ENCODE results near the gene OR52R1. TPM values are rescaled to one million over a fixed set of nuclear protein-coding genes. Genes with fewer than 3 reads are reported as not detected.
"Not testable (repeated sequence)": the region's sequence is repeated elsewhere in the genome, so short reads cannot be mapped to it uniquely, and the experiment has no call there.

The OR52R1 gene
- not detected in 2 replicates for total RNA-seq

DNA sequence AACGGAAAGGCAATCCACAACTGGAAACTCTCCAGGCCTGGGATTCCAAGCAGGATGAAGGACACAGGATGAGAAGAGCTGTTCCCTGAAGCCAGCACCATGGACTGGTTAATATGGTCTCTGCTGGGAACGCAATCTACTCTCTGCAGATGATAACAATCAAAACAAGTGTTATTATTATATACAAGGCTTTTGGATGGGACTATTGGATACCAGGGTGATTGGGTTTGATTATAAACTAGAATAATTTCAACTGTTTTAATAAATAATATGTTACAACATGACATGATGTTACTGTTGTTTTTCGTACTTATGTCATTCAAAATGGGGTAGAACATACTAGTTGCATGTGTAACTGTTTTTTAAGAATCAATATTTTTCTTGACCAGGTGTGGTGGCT, at the start of gene OR52R1:
OR52R1 (minus strand) TSS at position 101 of the 400 bp plus-strand sequence; CDS start at position 101, 0 bp downstream.
- no peak for DNase-seq (ENCODE audit: low read depth, low spot score)

DNA sequence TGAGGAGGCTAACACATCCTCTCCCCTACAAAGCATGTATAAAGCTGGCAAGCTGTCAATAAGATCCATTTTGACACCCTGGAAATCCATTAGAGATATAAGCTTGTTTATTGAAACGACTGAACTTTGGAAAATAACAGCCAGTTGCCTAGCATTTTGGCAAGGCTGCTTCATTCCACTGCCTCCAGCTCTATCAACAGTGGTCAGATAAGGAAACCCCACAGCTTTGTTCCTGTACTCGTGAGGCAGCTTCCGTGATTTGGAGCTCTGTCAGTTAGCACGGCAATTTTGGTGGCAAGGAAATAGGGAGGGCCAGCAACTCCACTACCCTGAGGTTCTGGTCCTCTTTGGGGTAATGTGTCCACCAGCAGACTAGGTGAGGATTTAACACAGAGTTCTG, 46.9 kb upstream of the OR52R1 start:
- no peak for DNase-seq (ENCODE audit: low read depth, low spot score)

DNA sequence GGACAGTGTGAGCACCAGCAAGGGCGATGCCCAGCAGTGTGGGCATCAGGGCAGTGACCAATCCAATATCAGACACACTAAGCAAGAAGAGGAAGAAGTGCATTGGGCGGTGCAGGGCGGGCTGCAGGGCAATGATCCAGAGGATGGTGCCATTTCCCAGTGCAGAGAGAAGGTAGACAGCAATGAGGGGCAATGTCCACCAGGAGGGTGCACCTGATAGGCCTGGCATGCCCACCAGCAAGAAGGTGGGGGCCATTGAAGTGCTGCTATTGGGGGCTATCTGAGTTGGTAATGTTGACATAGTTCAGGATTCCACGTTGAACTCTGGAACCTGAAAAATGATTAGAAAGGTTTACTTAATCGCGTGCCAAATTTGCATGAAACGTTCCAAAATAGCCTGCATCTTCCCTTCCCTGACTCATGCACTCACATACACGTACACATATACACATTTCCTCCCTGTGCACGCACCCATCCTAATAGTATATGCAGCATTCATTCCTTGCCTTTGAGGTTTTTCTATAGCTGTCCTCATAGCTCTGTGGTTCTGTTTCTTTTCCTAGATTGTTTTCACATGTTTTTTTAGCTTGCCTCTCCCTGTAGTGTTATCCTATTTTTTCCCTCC, 44.8 kb upstream of the OR52R1 start, which contains the start of gene OR51S1:
OR51S1 (minus strand) TSS at position 301 of the 625 bp plus-strand sequence; CDS start at position 301, 0 bp downstream.
- DNase-seq (ENCODE audit: low read depth, low spot score): no peak

DNA sequence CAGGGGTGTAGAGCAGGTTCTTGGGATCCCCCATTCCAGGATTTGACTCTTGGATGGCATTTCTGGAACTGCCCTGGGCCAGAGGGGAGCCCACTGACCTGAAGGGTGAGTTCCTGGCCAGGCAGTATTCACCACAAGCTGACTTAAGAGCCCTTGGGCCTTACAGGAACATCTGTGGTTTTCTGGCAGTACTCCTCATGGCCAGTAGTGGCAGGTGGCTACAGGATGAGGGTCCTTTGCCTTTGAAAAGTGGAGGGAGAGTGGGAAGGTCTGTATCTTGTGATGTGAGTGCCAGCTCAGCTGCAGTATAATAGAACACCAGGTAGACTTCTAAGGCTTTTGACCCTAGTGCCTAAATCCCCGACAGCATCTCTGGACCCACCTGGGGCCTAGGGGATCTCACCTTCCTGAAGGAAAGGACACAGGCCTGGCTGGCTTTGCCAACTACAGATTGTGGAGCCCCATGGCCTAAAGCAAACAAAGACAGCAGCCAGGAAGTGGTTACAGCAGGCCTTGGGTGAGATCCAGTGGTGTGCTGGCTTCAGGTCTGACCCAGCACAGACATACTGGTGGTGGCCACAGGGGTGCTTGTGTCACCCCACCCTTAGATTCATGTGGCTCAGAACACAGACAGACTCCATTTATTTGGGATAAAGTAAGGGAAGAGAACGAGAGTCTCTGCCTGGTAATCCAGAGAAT, 35.8 kb upstream of the OR52R1 start:
- no peak for DNase-seq (ENCODE audit: low read depth, low spot score)

DNA sequence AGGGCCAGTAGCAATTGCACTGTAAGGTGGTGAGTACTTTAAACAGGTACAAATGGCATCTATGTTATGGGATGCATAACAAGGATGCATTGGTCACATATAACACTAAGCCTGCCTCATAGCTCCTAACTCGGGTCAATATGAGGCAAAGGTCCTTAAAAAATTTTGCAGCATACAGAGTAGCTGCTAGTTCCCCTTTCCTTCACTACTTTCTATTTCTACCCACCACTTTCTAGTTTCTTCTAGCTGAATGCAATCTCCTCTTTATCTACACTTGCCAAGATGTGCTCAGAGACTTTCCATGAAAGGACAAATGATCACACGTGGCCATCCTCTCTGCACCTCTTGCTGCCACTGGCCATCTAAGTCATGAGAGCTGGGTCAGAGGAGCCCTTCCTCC, 26.7 kb upstream of the OR52R1 start:
- no peak for DNase-seq (ENCODE audit: low read depth, low spot score)

DNA sequence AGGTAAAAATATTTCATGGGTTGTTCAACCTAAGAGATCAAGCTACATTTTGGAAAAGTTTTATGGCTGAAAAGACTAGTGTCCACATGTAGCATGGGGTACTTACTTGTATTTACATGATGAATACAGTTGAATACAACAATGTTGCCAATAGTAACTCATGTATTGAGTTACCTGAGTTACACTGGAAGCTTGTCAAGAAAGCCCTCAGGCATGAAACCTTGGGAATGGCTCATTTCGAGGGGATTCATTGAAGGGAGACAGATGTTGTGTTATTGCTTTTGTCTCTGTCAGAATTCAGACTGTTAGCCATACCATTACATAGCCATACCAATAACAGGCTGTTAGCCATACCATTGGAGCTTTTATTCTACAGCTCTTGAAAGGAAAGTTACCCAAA, 26.2 kb upstream of the OR52R1 start:
- no peak for DNase-seq (ENCODE audit: low read depth, low spot score)

DNA sequence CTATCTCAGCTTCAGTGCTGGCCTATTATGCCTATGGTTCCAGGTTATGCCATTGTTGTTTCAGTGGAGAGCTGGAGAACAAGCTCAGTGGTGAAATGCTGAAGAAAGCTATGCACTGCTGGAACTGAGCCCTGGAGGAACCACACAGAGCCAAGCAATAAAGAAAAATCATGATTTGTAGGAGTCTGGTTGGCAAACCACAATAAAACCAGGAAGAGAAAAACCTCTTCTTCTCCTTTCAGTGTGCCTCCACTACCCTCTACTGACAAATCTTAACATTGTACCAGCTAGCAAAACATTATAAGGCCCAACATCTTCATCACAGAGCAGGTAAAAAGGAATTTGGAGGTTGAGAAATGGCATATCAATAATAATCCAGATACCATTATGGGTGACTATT, 22.2 kb upstream of the OR52R1 start:
- DNase-seq (ENCODE audit: low read depth, low spot score): no peak

DNA sequence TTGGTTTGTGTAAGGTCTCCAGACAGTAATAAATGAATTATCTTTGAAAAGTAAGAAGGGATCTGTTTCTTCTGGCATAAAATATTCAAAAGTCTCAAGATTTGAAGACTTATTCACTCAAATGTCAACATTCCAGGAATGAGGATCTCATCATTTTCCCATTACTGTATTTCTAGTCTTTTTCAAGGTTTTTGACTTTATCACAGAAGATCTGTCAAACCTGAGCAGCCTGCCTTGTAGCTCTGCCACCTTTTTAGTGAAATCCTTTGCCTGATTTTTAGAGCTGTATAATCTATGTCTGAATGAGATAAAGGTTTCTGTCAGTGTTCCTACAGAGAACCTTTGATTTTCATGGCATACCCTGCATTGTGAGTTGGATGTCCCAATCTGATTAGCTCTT, 21.0 kb upstream of the OR52R1 start:
- no peak for DNase-seq (ENCODE audit: low read depth, low spot score)

DNA sequence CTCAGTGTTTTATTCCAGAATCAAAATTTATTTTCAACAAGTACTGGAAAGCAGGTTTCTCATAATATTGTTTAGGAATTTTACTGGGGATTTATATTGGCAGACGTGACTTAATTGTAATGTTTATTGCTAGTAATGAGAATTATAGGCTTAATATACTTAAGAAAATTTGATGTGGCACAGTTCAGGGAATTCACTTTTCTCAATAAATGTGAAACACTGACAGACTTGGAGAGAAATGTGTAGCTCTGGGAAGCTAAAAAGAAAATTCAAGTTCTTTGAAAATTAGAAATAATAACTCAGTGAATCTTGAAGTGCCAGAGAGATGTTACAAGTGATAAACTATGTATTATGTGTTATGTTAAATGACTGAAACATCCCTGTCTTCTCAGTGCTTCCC, 16.8 kb upstream of the OR52R1 start, which contains the start of gene OR51F2:
OR51F2 (plus strand) TSS at position 301 of the 400 bp plus-strand sequence. CDS start 101 bp downstream, outside the sequence.
- no peak for DNase-seq (ENCODE audit: low read depth, low spot score)

DNA sequence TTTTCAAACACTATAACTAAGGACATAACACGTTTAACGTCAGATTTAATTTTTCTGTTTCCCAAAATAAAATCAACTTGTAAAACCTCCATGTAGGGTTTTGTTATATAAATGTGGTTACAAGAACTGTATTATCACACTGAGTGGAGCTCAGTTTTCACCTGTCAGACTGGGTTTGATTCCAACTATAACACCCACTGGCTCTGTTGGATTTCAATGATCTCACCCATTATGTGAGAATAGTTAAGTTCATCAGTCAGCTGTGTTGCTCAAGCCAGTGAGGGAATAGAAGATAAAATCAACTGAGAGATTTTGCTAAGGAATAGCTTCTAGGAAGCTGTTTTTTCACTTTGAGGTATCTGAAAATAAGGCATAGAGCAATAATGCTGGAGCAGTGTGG, 5.1 kb upstream of the OR52R1 start:
- DNase-seq (ENCODE audit: low read depth, low spot score): no peak

DNA sequence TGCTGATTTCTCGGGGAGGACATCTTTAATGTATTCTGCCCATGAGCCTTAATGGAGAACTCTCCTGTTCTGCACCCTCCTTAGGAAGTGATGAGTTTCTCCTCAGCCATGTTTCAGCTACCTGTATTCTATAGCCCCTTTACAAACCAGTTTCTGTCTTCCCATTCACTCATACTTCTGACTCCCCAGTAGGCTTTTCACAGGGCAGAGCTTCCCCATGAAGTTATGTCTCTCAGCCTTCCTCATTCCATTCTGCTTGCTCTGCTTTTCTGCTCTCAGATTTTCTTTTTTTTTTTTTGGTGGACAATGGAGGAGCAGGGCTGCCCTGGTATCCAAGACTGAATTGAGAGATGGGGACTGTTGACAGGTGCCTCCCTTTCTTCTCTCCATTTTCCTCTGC, 4.3 kb upstream of the OR52R1 start:
- DNase-seq (ENCODE audit: low read depth, low spot score): no peak

DNA sequence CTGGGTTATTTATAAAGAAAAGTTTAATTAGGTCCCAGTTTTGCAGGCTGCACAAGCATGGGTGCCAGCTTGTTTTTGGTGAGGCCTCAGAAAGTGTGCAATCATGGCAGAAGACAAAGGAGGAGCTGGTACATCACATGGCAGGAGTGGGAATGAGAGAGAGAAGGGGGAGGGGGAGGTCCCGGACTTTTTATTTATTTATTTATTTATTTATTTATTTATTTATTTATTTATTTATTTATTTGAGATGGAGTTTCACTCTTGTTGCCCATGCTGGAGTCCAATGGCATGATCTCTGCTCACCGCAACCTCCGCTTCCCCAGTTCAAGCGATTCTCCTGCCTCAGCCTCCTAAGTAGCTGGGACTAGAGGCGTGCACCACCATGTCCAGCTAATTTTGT, 2.9 kb downstream of the OR52R1 start:
- DNase-seq (ENCODE audit: low read depth, low spot score): not testable (repeated sequence)

DNA sequence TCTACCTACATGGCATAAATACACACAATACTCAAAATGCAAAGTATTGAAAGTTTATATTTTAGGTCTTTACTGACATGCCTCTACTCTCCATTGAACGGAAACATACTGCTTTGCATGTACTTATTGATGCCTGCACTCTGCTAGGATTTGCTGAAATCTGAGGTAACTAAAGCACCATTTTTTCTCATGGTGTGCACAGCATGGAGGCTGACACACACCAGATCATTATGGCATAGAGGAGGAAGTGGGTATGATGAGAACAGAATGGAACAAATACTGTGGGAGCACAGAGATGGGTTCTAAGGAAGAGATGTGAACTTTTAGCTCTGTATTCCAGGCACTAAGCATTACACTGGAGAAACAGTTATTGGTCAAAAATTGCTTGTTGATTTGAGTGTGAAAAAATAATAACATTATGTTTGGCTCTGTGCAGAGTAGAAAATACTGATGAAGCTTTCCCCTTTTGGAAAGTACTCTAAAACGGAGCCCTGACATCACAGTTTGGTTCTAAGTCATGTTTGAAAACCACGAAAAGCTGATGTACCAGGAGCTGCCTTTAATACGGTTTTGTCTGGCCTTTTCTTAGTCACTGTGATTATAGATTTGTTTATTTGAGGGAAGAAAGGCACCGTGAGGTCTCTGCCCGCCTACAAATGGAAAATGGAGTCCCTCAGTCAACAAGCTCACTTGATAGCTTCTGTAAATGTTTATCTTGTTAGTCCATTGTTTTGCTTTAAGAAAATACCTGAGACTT, 5.6 kb downstream of the OR52R1 start:
- no peak for DNase-seq (ENCODE audit: low read depth, low spot score)

DNA sequence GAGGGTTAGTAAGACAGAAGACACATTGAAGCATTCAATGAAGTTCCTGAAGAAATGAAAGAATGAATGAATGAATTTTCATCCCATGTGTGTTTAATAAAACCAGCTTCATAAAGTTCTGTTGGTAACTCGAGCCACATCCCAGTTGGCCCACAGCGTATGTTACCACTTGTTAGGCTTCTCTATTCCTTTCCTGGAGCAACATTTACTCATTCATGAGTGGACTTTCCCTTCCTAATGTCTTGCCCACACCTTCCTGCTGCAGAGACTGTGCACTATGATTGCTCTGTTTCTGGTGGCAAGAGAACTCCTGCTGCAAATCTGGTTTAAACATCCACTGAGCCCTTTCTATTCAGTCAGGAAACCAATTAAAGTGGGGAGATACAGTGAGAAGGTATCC, 7.0 kb downstream of the OR52R1 start:
- no peak for DNase-seq (ENCODE audit: low read depth, low spot score)

DNA sequence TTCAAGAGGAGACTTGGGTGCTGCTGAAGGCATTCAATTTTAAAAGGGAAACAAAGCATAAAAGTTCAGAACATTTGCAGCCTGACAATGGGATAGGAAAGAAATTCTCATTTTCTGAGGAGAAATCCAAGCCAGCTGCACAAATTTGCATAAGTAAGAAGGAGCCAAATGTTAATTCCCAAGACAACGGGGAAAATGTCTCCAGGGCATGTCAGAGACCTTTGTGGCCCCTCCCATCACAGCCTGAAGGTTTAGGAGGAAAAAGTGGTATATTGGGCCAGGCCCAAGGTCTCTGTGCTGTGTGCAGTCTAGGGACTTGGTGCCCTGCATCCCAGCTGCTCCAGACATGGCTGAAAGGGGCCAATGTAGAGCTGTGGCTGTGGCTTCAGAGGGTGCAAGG, 21.7 kb downstream of the OR52R1 start:
- no peak for DNase-seq (ENCODE audit: low read depth, low spot score)

DNA sequence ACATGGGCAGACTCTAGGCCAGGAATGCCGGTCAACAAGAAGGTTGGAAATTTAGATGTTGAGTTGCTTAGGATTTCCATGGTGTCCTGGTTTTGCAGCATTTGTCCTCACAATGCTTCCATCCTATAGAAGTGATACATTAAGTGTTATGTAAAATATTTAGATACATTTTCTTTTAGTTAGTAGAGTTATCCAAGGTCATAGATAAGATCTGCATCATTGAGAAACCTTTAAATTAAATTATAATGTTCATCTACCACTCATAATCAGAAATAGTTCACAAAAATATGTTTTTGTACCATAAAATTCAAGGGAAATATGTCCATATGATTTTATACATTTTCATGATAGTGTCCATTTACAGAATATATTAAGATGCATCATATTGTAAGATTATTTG, 34.3 kb downstream of the OR52R1 start, which contains the start of gene OR51F1:
OR51F1 (minus strand) TSS at position 101 of the 400 bp plus-strand sequence; CDS start at position 101, 0 bp downstream.
- no peak for DNase-seq (ENCODE audit: low read depth, low spot score)

DNA sequence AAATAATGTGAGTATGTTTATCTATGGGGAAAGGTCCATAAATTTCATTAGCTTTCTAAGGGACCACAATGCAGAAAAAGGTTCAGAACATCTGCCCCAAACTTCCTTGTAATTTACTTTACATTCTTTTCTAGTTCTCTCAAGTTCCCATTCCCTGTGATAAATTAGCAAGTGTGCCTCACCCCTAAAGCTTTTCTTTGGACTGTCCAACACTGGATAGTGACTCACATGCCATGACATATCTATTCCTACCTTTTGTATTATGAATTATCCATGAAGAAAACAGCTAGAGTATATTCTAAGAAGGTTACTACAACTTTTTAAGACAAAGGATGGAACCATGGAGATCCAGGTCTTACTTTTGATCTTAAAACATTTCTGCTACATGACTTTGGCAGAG, 36.1 kb downstream of the OR52R1 start:
- no peak for DNase-seq (ENCODE audit: low read depth, low spot score)

DNA sequence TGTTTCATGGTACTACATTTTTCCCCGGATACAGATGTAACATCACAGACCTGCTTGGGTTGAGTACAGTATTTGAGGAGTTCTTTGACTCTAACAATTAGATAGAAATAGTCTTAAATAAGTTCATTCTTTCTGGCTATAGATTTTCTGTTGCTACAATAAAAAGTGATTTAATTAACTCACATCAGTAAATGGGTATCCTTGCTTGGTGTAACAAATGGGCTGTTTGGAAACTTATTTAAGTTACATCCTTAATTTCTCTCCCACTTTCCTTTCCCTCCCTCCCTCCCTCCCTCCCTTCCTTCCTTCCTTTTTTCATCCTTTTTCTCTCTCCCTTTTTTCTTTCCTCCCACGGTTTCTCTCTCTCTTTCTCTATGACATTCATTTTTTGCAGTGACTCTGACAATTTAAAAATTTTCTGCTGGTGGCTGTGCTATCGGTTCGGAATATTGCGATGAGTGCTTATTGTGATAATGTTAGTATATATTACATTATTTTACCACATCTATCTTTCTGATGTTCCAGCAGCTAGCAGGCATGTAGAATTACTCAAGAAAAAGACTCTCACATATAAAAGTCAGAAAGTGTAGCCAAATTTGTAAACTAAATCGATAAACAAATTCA, 37.6 kb downstream of the OR52R1 start:
- DNase-seq (ENCODE audit: low read depth, low spot score): no peak

DNA sequence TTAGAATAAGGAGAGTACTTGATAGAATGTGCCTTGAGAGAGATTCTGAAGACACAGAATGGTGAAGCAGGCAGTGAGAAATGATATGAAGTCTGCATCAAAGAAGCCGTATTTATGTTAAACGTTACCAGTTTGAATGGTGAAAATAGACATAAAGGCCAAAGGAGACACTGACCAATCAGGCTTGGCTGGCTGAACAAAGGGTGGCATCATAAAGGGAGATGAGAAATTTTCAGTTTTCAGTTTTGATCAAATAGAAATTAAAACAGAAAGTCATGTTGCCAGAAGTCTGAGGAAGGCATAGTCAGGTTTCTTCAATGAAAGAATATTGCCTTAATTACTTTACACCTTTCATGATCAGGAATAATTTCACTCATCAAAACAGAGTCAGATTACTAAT, 41.1 kb downstream of the OR52R1 start:
- DNase-seq (ENCODE audit: low read depth, low spot score): no peak
